ENCODE data around the gene ZBTB16. TPM values are rescaled to one million over a fixed set of nuclear protein-coding genes. Genes with fewer than 3 reads are reported as not detected.

Gene ZBTB16
- total and polyA plus RNA-seq, 2 of the 13 experiments (the other 11 are each of a cell fraction or from before 2014, with no cell fraction given): not detected

DNA sequence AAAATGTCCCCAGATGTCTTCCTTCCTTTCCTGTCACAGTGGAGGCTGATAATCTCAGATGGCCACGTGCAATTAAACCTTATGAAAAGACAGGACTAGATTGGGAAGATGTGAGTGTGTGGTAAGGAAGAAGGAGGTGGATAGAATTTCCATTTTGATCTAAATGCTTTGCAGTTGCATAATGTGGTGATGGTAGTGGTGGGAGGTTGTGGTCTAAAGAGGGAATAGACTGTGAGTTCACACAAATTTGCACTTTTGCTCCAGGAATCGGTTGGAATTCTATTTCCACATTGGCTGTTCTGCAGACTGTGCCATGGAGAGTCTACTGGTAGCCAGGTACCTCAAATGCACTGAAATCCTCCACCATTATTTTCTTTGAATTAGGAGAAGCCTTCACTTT lies 93.3 kb downstream of the ZBTB16 start:
- BruUV-seq (replicated peaks): no TSS peak
- H2AFZ ChIP-seq (ENCODE audit: low read length): no peak overlapping the region
- FAIRE-seq (no peak), ATAC-seq (no peak), DNase-seq (ENCODE audit: low spot score) (no peak)
- no peaks in the 10 kb centered on the region for H3K79me2 ChIP-seq (ENCODE audit: insufficient read depth, low read length)
- POLR2A ChIA-PET: no interaction called here
- H3K9me3 ChIP-seq (ENCODE audit: low read length): no peaks in the 10 kb centered on the region
- H3K36me3 ChIP-seq (replicated peaks in 1 of 2; ENCODE audit: control insufficient read depth in 1 of 2, insufficient read depth in 2 of 2, low read length in 2 of 2): no peaks in the 10 kb centered on the region
- 0% methylated on average over 2 of the region's 2 CpGs for WGBS (ENCODE audit: low lambda C conversion rate)
- CTCF ChIA-PET (ENCODE audit: low intra/inter-chr PET ratio, low total read pairs): no interaction called here
- 0 out of 2 replicates have a peak, but pooled peaks cover 8% of the 10 kb centered on the region for H3K4me1 ChIP-seq (ENCODE audit: insufficient read depth, low read length)
- no peak overlapping the region for H3K4me2 ChIP-seq (ENCODE audit: low read depth, low read length)
- in situ Hi-C loops (cut with HindIII; ENCODE audit: extremely low pct_ligation_motif_present, low pct_unique_long_range_greater_than_20kb) (no loop called here), intact Hi-C loops (cut with micrococcal nuclease; ENCODE audit: unreplicated experiment) (no loop called here)
- H3K9ac ChIP-seq (ENCODE audit: insufficient read depth, low read depth, low read length): no peak overlapping the region
- no peaks in the 10 kb centered on the region for H4K20me1 ChIP-seq (ENCODE audit: insufficient read depth, low read length)
- H3K27me3 ChIP-seq (ENCODE audit: control insufficient read depth in 1 of 2, insufficient read depth in 2 of 2, low read length in 2 of 2): peaks cover 0 to under 1% of the 10 kb centered on the region in 2 experiments; a peak in 1 of 5 replicates
- H3K4me3 ChIP-seq (replicated peaks in 1 of 3; ENCODE audit: insufficient read depth in 1 of 3, low read depth in 2 of 3, low read length in 3 of 3): no peak overlapping the region
- H3K27ac ChIP-seq (ENCODE audit: extremely low read length, insufficient read depth, low read length): no peak overlapping the region
- TF ChIP-seq, protein P1, sequence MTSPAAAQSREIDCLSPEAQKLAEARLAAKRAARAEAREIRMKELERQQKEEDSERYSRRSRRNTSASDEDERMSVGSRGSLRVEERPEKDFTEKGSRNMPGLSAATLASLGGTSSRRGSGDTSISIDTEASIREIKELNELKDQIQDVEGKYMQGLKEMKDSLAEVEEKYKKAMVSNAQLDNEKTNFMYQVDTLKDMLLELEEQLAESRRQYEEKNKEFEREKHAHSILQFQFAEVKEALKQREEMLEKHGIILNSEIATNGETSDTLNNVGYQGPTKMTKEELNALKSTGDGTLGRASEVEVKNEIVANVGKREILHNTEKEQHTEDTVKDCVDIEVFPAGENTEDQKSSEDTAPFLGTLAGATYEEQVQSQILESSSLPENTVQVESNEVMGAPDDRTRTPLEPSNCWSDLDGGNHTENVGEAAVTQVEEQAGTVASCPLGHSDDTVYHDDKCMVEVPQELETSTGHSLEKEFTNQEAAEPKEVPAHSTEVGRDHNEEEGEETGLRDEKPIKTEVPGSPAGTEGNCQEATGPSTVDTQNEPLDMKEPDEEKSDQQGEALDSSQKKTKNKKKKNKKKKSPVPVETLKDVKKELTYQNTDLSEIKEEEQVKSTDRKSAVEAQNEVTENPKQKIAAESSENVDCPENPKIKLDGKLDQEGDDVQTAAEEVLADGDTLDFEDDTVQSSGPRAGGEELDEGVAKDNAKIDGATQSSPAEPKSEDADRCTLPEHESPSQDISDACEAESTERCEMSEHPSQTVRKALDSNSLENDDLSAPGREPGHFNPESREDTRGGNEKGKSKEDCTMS (CRISPR knock-in tag; conservative IDR thresholded peaks at IDR 0.05): no peak
- TF ChIP-seq MYC (CRISPR knock-in tag; IDR thresholded peaks at IDR 0.05; ENCODE audit: borderline replicate concordance): no peak
- no peak for TF ChIP-seq ZNF639 (CRISPR knock-in tag; conservative IDR thresholded peaks at IDR 0.05)
- TF ChIP-seq ZNF605 (CRISPR knock-in tag; IDR thresholded peaks at IDR 0.05): no peak
- no peak for TF ChIP-seq DMTF1 (CRISPR knock-in tag; IDR thresholded peaks at IDR 0.05)
- TF ChIP-seq, protein P2, sequence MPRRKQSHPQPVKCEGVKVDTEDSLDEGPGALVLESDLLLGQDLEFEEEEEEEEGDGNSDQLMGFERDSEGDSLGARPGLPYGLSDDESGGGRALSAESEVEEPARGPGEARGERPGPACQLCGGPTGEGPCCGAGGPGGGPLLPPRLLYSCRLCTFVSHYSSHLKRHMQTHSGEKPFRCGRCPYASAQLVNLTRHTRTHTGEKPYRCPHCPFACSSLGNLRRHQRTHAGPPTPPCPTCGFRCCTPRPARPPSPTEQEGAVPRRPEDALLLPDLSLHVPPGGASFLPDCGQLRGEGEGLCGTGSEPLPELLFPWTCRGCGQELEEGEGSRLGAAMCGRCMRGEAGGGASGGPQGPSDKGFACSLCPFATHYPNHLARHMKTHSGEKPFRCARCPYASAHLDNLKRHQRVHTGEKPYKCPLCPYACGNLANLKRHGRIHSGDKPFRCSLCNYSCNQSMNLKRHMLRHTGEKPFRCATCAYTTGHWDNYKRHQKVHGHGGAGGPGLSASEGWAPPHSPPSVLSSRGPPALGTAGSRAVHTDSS (CRISPR knock-in tag; conservative IDR thresholded peaks at IDR 0.05): no peak
- no peak for TF ChIP-seq SALL1 (CRISPR knock-in tag; IDR thresholded peaks at IDR 0.05)
- no peak for TF ChIP-seq CHCHD3 (CRISPR knock-in tag; IDR thresholded peaks at IDR 0.05)
- no peak for TF ChIP-seq KMT2A (CRISPR knock-in tag; IDR thresholded peaks at IDR 0.05)
- TF ChIP-seq ZNF772 (CRISPR knock-in tag; IDR thresholded peaks at IDR 0.05): no peak
- no peak for TF ChIP-seq ZNF7 (CRISPR knock-in tag; IDR thresholded peaks at IDR 0.05)
- no peak for TF ChIP-seq ZNF124 (CRISPR knock-in tag; IDR thresholded peaks at IDR 0.05)
- TF ChIP-seq SOX6 (IDR thresholded peaks at IDR 0.05): no peak
- no peak for TF ChIP-seq SOX6 (CRISPR knock-in tag; IDR thresholded peaks at IDR 0.05)
- TF ChIP-seq KAT2B (IDR thresholded peaks at IDR 0.05; ENCODE audit: borderline replicate concordance, low read depth, low read length): no peak
- no peak for TF ChIP-seq REL (CRISPR knock-in tag; conservative IDR thresholded peaks at IDR 0.05)
- TF ChIP-seq, protein P3, sequence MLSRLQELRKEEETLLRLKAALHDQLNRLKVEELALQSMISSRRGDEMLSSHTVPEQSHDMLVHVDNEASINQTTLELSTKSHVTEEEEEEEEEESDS (CRISPR knock-in tag; IDR thresholded peaks at IDR 0.05; ENCODE audit: borderline replicate concordance): no peak
- TF ChIP-seq MEF2D (CRISPR knock-in tag; IDR thresholded peaks at IDR 0.05): no peak
- no peak for TF ChIP-seq RARG (CRISPR knock-in tag; IDR thresholded peaks at IDR 0.05; ENCODE audit: low read depth)

Measured in HepG2 (cell line).